GM18519 (cell line): ENCODE measurements around the gene EIPR1.

Experiments
- ATAC-seq: cut with Tn5 transposase; IDR thresholded peaks from one replicate; pipeline ENCODE4 v1.9.1; 2021; ENCODE audit warnings: mild to moderate bottlenecking, moderate library complexity; ENCODE audit not compliant: unreplicated experiment, low FRiP score

The EIPR1 gene

DNA sequence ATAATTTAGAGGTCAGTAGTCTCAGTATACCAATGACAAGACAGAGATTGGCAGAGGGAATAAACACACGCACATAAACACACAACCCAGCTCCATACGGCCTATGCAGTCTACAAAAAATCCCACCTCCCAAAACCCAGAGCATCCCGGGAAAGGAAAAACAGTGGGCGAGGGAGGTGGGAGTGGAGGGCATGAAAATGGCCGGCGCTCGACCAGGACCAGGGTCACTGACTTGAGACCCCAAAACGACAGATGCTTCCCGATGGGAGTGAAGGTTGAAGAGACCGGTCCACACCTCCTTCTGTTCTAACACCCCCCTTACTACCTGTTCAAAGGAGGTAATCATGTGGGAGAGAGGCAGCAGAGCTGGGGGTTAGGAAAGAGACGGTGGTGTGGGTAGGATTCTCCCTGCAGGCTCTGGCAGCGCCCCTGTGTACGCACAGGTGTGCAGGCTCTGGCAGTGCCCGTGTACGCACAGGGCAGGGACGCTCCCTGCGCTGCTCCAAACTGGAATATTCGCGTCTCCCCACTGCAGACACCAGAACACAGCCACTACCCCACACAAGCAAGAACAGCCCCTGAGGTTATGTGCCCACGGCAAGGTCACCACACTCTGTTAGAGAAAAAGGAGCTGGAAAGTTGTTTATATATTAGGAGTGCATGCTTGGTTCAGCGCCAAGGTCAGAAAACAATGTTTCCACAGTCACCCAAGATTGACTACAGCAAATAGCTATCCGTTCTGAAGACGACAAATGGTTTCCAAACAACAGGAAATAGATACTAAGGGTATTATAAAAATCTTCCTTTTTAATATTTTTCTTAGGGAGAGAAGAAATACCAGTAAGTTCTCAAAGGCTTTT lies 67.9 kb downstream of the EIPR1 start:
- ATAC-seq, result no peak

DNA sequence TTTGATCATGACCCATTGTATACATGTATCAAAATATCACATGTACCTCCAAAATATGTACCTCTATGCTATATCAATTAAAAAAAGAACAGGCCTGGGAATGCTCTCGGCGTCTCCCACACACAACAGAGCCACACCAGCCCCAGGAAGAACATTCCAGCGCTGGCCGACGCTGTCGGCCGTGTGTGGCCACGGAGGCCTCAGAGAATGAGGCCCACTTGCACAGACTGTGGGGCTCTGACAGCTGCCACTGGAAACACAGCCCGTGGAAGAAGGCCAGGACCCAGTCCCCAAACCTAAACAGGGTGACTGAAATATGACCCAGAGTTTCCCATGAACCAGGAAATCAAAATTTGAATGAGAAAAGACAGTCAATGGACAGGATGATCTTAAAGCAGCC lies 69.7 kb downstream of the EIPR1 start:
- ATAC-seq, result no peak

DNA sequence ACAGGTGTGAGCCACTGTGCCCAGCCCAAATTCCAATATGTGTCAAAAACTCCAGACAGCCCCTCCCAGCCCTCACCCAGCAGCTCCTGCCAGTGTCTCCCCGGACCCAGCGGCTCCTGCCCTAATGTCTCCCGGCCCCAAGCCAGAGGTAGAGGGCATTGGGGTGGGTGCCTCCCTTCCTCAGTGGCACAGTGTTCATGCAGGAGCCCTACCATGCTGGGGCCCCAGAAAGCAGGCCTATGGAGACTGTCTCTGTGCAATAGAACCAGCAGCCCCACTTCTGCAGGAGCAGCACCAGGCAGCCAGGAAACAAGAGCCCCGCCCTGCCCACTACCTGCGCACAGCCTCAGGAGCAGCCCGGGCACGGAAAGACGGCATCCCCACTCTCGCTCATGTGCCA lies 70.4 kb downstream of the EIPR1 start:
- no peak for ATAC-seq

DNA sequence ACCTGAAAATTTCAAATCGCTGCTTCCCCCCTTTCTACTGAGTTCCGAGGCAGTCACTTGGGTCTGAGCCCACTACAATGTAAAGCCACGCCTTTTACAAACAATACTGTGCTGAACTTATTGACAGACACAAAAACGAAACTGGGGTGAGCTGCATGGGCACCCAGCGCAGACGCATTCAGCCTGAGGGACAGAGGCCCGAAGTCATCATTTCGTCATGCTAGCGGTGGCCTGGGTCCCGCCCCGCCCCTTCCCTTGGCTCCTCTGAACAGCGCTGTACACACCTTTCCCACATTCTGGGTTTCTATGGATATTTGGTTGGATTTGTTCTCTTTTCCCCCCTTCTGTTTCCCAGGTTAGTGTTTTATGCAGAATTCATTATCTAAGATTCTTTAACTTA lies 71.7 kb downstream of the EIPR1 start:
- no peak for ATAC-seq

DNA sequence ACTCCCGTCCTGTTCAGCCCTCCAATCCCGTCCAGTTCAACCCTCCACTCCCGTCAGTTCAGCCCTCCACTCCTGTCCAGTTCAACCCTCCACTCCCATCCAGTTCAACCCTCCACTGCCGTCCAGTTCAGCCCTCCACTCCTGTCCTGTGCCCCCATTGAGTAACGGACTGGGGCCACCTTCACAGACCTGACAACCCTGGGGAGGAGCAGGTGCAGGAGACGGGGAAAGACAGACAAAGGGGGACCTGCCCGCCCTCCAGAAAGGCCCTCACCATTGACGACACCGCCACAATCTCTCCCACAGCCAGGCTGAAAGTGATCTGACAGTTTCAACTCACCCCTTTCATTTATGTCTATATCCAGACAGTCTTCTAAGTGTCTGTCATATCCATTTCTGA lies 72.2 kb downstream of the EIPR1 start:
- ATAC-seq, result no peak

DNA sequence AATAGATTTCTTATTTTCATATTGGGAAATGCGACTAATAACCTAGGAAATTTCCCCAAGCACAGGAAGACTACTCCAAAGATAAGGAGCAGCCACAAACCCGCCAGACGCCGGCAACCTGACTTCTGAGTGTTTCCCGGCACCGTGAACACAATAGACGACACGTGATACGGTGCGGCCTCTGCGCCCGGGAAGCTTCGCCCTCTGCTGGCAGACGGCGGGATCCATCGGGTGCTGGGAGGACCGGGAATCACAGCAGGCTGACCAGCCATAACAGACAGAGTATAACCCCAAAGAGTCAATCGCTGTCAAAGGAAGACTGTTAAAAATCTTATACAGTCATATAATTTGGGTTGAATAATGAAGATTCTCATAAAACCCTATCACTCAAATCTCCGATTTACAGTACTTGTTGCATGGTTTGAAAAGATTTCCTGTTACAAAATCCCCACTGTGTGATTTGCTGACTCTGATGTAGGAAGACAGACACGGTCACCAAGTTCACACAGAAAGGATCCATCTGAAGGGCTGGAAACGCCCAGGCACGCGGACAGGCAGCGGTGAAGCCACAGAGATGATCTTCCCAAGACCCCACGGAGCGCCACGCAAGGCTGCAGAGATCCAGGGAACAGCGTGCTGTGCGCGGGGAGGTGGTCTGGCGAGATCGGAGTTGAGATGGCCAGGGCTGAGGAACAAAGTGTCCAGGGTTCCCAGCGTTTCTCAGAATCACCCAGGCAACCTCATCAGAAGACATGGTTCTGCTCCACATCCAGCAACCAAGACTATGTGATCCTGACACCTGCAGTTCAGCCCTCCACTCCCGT lies 73.8 kb downstream of the EIPR1 start:
- peak; percentile 95 for ATAC-seq

DNA sequence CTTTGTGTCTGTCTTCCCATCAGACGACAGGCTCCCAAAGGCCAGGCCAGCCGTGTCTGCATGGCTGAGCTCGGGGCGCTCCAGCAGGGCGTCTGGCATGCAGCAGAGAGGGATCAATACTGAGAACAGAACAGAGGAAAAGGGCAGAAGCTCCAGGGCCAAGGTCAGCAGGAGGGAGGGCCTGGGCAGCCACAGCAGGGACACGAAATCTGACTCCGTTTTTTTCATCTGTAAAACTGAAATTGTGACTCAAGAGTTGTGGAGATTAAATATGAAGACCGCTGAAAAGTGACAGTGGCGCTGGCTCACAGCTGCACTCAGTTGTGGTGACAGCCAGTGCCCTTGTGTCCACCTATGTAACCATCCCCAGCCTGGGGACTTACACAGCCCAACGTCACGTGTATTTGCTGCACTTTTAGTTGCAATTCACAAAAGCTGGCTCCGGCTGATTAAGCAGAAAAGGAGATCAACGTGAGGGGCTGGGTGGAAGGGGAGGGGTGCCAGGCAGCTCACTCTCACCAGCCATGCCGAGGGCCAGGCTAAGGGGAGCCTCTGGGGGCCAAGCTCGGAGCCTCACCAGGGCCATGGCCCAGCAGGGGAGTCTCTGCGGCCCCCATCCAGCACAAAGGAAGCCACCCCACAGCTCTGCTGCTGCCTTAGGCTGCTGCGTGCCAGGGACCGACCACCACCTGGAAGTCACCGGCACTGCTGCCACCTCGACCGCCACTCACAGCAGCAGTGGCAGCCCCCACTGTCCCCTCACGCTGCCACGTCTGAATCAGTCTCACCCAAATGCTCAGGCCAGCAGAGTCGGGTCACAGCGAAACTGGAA lies 74.7 kb downstream of the EIPR1 start:
- ATAC-seq, result no peak

DNA sequence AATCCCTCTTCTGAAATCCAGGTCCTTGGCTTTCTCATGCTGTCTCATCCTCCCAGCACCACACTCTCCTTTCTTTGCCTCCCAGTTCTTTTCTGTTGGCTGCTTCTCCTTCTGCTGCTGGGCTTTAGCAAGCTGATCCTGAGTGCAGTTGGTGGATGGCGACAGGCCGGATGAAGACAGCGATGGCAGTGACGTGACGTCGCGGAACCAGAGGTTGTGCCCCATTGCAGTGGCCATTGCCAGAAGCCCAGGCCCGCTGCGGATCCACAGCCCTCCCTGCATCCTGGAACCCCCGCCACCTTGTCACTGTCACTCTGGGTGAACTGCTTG lies 75.2 kb downstream of the EIPR1 start:
- no peak for ATAC-seq

DNA sequence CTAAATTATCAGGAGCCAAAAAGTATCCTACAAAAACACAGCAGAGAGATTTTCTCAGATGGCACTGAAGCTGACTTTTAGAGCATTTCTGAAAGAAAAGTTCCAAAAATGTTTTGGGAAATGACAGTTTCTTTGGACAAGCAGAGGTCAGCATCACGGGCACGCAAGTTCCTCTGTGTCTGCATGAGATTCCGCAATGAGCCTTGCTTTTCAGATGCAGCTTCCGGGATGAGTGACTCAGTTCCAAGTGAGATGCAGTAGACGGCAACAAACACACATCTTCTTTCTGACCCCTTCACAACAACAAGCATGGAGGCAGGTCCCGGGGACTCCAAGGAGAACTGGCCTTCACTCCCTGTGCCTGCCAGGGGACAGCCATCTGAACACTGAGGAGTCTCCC lies 76.6 kb downstream of the EIPR1 start:
- no peak for ATAC-seq

DNA sequence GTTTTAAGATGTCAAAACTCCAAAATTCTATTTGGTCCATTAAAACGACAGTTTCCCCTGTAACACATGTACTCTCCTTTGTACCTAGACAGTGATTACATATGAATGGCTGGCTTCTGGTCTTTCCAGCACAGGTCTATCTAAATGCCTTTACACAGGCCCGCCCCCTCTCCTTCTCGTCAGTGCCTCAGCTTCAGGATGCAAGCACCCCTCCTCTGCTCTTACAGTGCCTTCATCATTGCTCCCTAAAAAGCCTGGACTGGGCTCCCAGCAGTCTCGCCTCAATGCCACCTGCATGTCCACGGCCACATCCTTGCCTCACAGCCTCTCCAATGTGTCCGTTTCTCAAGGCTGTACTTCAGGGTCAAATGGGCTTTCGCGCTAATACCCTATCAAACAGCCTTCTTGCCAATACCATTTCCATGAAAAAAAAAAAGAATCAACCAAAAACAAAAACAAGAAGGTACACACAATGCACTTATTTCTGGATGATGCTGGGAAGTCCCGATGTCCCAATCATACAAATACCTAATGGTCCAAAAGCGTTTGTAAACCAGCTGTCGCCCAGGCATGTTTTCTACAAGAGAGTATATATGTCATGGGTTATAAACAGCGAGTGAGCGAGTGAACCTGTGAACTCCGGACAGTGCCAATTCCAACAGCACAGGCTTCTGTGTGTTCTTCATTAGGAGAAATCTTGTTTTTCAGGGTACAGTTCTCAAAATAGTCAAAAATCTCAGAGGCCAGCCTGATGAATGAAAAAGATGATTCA lies 77.2 kb downstream of the EIPR1 start:
- ATAC-seq, result no peak

DNA sequence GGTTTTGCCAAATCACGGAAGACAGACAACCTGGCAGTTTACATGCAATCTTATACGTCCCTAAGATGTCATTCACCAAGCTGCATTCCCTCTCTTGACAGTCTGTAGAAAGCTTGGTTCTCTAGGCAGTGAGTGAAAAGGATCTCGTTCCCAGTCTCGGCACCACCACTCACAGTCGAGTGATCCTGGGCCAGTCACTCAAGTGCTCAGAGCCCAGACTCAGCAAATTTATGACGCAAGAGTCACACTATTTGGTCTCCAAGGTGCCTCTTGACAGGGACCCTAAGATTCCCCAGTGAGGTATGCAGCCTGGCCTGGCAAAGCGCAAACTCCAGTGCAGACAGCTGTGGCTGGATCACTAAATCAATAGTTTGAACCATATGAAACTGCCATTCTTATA lies 77.9 kb downstream of the EIPR1 start:
- ATAC-seq, result no peak

DNA sequence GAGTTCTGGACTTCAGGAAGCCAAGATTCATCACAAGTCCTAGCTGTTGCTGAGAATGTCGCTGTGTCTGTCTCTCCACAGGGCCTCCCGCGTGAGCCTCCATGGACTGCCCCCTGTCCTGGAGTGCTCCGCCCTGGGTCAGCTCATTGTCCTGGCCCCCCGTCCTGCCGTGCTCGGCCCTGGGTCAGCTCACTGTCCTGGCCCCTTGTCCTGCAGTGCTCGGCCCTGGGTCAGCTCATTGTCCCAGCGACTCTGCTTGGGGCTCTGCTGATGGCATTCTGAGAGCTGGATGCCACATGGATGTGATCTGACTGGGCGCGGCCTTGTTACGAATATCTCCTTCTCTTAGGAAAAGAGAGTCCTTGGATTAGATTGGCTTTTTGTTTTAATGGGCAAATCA lies 78.5 kb downstream of the EIPR1 start:
- no peak for ATAC-seq

DNA sequence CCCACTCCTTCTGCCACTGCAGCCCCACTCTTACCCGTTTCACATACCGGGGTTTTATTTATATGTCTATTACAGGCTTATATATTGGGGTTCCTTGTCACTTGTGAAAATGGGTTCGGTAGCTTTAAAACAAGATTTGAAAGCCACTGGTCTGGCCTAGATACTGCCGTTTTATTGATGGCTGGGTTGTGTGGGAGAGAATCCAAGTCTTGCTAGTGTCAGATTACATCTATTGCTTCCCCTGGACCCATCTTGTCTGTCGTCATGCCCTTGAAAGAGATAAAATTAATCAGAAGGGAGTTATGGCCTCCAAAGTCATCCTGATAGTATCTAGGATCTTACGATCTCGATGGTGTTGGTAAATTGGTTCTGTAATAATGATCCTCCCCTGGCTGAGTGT lies 79.4 kb downstream of the EIPR1 start:
- ATAC-seq, result no peak

DNA sequence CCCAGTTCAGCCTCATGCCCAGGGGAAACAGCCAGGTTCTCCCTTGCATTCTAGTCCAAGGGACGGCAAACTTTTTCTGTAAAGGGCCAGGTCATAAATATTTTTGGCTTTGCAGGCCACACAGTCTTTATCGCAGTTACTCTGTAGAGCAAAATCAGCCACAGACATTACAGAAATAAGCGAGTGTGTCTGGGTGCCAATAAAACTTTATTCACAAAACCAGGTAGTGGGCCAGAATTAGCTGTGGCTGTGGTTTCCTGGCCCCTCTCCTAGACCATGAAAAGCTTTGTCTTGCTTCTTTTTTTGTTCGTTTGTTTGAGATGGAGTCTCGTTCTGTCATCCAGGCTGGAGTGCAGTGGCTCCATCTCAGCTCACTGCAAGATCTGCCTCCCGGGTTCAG lies 80.1 kb downstream of the EIPR1 start:
- no peak for ATAC-seq

DNA sequence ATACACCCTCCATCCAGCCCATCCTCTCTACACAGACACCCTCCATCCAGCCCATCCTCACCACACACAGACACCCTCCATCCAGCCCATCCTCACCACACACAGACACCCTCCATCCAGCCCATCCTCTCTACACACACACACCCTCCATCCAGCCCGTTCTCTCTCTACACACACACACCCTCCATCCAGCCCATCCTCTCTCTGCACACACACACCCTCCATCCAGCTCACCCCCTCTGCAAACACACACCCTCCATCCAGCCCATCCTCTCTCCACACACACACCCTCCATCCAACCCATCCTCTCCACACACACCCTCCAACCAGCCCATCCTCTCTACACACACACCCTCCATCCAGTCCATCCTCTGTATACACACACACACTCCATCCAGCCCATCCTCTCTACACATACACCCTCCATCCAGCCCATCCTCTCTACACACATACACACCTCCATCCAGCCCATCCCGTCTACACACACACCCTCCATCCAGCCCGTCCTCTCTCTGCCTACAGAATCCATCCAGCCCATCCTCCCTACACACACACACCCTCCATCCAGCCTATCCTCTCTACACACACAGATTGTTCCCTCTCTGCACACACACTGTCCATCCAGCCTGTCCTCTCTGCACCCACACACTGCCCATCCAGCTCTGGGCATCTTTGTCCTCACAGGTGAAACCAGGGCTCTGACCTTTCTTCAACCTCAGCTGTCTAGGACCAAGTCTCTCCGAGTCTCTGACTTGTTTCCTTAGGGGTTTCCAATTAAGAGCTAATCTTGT lies 81.2 kb downstream of the EIPR1 start:
- no peak for ATAC-seq

DNA sequence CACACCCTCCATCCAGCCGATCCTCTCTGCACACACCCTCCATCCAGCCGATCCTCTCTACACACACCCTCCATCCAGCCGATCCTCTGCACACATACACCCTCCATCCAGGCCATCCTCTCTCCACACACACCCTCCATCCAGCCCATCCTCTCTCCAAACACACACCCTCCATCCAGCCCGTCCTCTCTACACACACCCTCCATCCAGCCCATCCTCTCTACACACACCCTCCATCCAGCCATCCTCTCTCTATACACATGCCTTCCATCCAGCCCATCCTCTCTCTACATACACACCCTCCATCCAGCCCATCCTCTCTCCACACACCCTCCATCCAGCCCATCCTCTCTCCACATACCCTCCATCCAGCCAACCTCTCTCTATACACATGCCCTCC lies 83.1 kb downstream of the EIPR1 start:
- no peak for ATAC-seq

DNA sequence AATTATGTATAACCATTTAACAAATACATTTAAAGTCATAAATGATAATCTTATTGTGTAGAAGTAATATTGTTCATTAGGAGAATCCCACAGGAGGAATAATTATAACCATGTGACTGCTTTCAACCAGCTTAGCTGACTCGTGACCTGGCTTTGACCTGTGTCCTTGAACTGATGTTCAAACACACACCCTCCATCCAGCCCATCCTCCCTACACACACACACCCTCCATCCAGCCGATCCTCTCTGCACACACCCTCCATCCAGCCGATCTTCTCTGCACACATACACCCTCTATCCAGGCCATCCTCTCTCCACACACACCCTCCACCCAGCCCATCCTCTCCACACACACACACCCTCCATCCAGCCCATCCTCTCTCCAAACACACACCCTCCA lies 83.5 kb downstream of the EIPR1 start:
- no peak for ATAC-seq

DNA sequence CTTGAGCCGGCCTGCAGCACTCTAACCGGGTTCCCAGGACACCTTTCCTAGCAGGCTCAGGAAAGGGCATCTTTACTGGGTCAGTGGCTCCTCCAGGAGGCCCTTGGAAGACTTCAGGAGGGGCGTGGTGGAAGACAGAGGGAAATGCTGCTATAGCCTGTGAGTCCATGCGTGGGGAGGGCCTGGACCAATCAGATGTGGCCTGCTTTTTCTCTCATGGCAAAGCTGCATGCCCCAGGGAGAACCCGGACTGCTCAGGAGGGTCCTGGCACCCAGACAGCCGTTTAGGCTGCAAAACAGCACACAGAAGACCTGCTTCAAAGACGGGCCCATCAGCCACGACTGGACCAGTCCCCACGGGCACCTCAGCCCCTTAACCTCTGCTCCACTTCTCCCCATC lies 84.4 kb downstream of the EIPR1 start:
- ATAC-seq, result no peak

DNA sequence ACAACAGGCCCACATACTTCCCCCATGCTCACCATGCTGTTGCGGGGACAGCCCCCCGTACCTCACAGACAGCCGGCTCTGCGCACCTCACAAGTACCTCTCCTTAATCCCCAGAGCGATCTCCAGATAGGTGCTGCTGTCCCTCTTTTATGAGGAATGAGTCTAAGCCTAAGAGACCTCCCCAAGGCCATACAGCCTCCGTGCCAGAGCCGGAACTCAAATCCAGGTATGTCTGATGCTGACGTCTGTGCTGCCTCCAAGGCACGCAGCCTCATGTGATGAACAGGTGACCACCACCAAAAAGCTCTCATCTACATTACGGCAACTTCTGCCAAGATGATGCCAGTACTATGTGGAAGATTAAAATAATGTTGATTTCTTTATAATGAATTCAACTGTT lies 85.2 kb downstream of the EIPR1 start:
- no peak for ATAC-seq

DNA sequence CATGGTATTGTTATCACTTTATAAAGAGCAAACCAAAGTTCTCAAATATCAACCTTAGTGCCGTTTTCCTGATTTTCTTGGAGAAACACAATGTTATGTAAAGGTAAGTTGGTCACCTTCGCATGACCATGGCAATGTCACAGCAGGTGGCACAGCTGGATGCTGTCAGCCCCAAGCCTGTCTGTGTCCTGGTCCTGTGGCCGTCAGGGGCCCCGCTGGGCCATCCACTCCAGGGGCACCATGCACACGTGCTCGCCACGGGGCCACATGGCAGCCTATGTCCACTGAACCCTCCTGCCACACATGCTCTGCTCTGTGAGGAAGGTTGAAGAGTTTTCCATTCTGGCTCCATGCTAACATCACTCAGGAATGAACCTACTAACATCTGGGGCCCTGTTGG lies 85.9 kb downstream of the EIPR1 start:
- no peak for ATAC-seq
